Gastrocnemius medialis (tissue), 4 donors: Measurements from ENCODE around the gene THAP2.

ENCODE experiments used
- CTCF ChIP-seq, 5 experiments: fragments of 450-650 bp in 3 of 5; fragments of 200-600 bp in 2 of 5; sonication (generic) in 2 of 5; IDR thresholded peaks in 4 of 5; conservative IDR thresholded peaks in 1 of 5; 1 replicate in 4 of 5; 2 replicates in 1 of 5; pipeline ENCODE4 v1.5.1; 2016 to 2019; ENCODE audit warnings: antibody characterized with exemption in 5 of 5, mild to moderate bottlenecking in 3 of 5, moderate library complexity in 3 of 5
- POLR2A ChIP-seq, 2 donors: fragments of 450-650 bp; IDR thresholded peaks; one replicate each; pipeline ENCODE4 v1.6.1; 2017; ENCODE audit warnings: antibody characterized with exemption in 2 of 2, mild to moderate bottlenecking in 2 of 2, moderate library complexity in 2 of 2

GRCh38 chr12:71684081-71684480 lies 20.0 kb downstream of the THAP2 start:
- TF ChIP-seq CTCF (IDR thresholded peaks at IDR 0.05 in 4 of 5, conservative IDR thresholded peaks at IDR 0.05 in 1 of 5), result no peak
- no peak for TF ChIP-seq POLR2A (IDR thresholded peaks at IDR 0.05)
